ENCODE data around the gene LARP1. TPM values are rescaled to one million over a fixed set of nuclear protein-coding genes. Genes with fewer than 3 reads are reported as not detected.
A peak's percentile ranks its signal among the peaks of the same experiment; 100 is the strongest.
"Not testable (repeated sequence)": the region's sequence is repeated elsewhere in the genome, so short reads cannot be mapped to it uniquely, and the experiment has no call there.

The LARP1 gene
- total and polyA plus RNA-seq, 12 donors: 26.4 to 197 (median 163) TPM

DNA sequence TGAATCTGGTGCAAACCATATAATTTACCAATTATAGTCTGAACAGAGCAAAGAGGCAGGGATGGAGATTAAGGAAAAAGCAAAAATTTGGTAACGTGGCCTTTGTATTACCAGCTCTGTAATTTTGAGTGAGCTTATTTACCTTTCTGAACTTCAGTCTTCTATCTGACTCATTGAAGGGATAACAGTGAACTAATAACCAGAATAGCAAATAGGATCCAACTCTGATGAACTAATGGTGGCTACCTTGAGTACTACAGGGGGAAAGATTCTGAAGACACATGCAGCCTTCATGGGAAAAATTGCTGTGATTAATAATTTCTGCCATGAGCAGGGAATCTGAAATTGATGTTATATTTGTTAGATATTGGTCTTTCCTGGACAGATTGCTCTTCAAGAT lies 23.0 kb upstream of the LARP1 start:
- no peaks in the 10 kb centered on the region for H3K27me3 ChIP-seq
- peaks cover 0 to 12% (median 0%) of the 10 kb centered on the region in 11 donors for H3K9me3 ChIP-seq
- DNase-seq (no peak), ATAC-seq (no peak)
- no peaks in the 10 kb centered on the region for H3K36me3 ChIP-seq
- H3K27ac ChIP-seq: no peak overlapping the region
- WGBS, 2 donors: 98 to 100% methylated on average over 1 of the region's 1 CpG
- H3K4me1 ChIP-seq: peaks cover 0 to 4% (median 0%) of the 10 kb centered on the region in 9 donors
- intact Hi-C loops (cut with DNase I): loop anchor here in 1 of 10 donors (5.0 kb wide), 1 partner anchor 40 kb away; no protein-coding TSS in a partner anchor
- no peak for TF ChIP-seq CTCF (IDR thresholded peaks at IDR 0.05)
- H3K4me3 ChIP-seq: no peak overlapping the region

DNA sequence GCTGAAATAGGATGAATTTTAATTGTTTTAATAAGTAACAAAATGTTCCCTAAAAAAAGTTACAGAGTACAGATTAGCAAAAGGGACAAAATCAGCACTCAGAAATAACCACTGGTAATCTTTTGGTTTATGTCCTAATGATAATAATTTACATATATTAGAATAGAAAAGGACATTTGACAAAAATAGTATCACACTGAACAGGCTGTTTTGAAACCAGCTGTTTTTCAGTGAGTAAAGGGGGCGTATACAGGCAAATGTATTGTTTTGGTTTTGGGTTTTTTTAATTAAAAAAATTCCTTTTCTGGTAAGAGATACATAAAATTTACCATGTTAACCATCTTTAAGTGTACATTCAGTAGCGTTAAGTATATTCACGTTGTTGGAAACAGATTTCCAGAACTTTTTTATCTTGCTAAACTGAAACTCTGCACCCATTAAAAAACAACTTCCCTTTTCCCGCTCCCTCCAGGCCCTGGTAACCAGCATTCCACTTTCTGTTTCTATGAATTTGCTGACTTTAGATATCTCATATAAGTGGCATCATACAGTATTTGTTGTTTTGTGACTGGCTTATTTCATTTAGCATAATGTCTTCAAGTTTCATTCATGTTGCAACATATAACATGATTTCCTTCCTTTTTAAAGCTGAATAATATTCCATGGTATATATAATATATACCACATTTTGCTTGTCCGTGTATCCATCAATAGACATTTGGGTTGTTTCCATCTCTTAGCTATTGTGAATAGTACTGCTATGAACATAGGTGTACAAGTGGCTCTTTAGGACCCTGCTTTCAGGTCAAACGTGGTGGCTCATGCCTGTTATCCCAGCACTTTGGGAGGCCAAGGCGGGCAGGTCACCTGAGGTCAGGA lies 20.6 kb upstream of the LARP1 start:
- Histone ChIP-seq H3K4me3 (peak overlapping the region in 1 of 10 donors; percentile 29), H3K27ac (peak overlapping the region in 1 of 10 donors; percentile 74), H3K9me3 (peaks cover 0 to 6% (median 0%) of the 10 kb centered on the region in 11 donors), H3K36me3 (no peaks in the 10 kb centered on the region), H3K4me1 (peaks cover 0 to 4% (median 0%) of the 10 kb centered on the region in 9 donors), H3K27me3 (no peaks in the 10 kb centered on the region)
- 77 to 78% methylated on average over 7 of the region's 7 CpGs for WGBS, 2 donors
- ATAC-seq (no peak), DNase-seq (no peak)
- no peak for TF ChIP-seq CTCF (IDR thresholded peaks at IDR 0.05)
- intact Hi-C loops (cut with DNase I): loop anchor here in 1 of 10 donors (5.0 kb wide), 1 partner anchor 42 kb away; no protein-coding TSS in a partner anchor

GRCh38 chr5:154735362-154735761 lies 19.8 kb upstream of the LARP1 start:
- intact Hi-C loops (cut with DNase I); H3K4me1 ChIP-seq; H3K9me3 ChIP-seq; H3K27me3 ChIP-seq; H3K4me3 ChIP-seq; ATAC-seq; DNase-seq; H3K36me3 ChIP-seq: not testable (repeated sequence)
- WGBS, 2 donors: 96 to 99% methylated on average over 7 of the region's 7 CpGs
- peak overlapping the region in 1 of 10 donors; percentile 31 for H3K27ac ChIP-seq

GRCh38 chr5:154736372-154736771 lies 18.8 kb upstream of the LARP1 start:
- ATAC-seq, H3K4me3 ChIP-seq: not testable (repeated sequence)
- WGBS, 2 donors: 95 to 96% methylated on average over 1 of the region's 1 CpG

DNA sequence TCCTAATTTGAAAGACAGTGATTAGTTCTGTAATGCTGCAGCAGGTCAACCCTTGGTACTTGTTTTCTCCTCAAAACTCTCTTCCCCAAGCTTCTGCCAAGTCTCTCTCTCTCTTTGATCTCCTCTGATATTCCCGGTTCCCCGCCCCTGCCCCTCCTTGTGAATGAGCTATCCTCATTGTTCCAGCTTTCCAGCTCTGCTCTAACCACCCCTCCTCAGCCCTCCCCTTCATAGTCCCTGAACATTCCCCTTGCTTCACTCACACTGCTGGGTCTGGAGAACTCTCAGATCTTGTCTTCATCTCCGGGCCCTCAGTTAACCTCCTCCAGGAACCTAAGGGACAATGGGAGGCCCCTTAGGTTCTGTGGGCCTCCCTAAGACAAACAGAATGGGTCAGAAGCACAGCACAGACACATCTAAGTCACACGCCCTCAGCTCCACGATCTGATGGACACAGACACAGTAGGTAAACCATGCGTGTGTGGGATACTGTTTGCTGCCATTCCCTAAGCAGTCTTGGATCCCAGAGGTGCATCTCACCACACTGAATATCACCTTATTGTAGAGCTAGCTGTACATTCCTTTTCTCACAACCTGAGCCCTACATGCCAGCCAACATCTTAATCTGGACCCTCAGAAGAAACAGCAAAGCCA lies 17.4 kb upstream of the LARP1 start:
- Histone ChIP-seq H3K27me3 (no peaks in the 10 kb centered on the region), H3K27ac (no peak overlapping the region), H3K36me3 (no peaks in the 10 kb centered on the region), H3K4me3 (no peak overlapping the region), H3K9me3 (no peaks in the 10 kb centered on the region), H3K4me1 (peaks cover 7 to 17% (median 14%) of the 10 kb centered on the region in 9 donors)
- intact Hi-C loops (cut with DNase I): no loop called here
- TF ChIP-seq CTCF (IDR thresholded peaks at IDR 0.05): no peak
- 75 to 79% methylated on average over 6 of the region's 6 CpGs for WGBS, 2 donors
- ATAC-seq: no peak
- no peak for DNase-seq

More at GRCh38 chr5:154736372-154736771, 18.8 kb upstream of the LARP1 start:
- H3K36me3 ChIP-seq; intact Hi-C loops (cut with DNase I); H3K27ac ChIP-seq; H3K9me3 ChIP-seq; DNase-seq; H3K27me3 ChIP-seq: not testable (repeated sequence)
- peaks cover 5 to 13% (median 10%) of the 10 kb centered on the region in 9 donors for H3K4me1 ChIP-seq

Data from heart right ventricle (tissue), 16 donors.